PC-3 (cell line): ENCODE data around the gene ANKS1A. TPM values are rescaled to one million over a fixed set of nuclear protein-coding genes. Genes with fewer than 3 reads are reported as not detected.

Experiments
- ATAC-seq: fragments of 200-7000 bp; cut with Tn5 transposase; 2 replicates; pipeline ENCODE4 v1.9.1; 2020; ENCODE audit warnings: mild to moderate bottlenecking, moderate library complexity
- BruUV-seq: library from RNA; stranded (reverse); fragments of 400-500 nt; replicated peaks from 2 replicates; lab custom pipeline; 2021; lab: Mats Ljungman, UMichigan
- CTCF ChIA-PET: fragments of 300-600 bp; sonication (Branson Sonifier 250); formaldehyde crosslinking; loops from one replicate; lab custom pipeline; 2022; ENCODE audit warnings: antibody characterized with exemption; lab: Charles Lee
- POLR2A ChIA-PET: fragments of 300-600 bp; sonication (Branson Sonifier 250); formaldehyde crosslinking; loops from one replicate; lab custom pipeline; 2022; ENCODE audit warnings: antibody characterized with exemption; ENCODE audit not compliant: unreplicated experiment; lab: Charles Lee
- DNase-seq: peaks from one replicate; pipeline ENCODE4 v3.0.0-alpha.2; 2015
- H2AFZ ChIP-seq: fragments of 300-600 bp; sonication (generic); 2 replicates; pipeline ENCODE4 v1.6.0; 2016; ENCODE audit warnings: antibody characterized with exemption, low read length
- H3F3A ChIP-seq: fragments of 300-600 bp; sonication (generic); one replicate; pipeline ENCODE4 v1.6.0; 2017; ENCODE audit warnings: antibody characterized with exemption, low read length, control low read depth, mild to moderate bottlenecking; ENCODE audit not compliant: unreplicated experiment
- H3K27ac ChIP-seq: fragments of 300-600 bp; sonication (generic); 2 replicates; pipeline ENCODE4 v1.5.1; 2016; ENCODE audit warnings: mild to moderate bottlenecking, low read length
- H3K27me3 ChIP-seq: fragments of 300-600 bp; sonication (generic); 2 replicates; pipeline ENCODE4 v1.6.1; 2016; ENCODE audit warnings: low read length, mixed read lengths
- H3K36me3 ChIP-seq: fragments of 300-600 bp; sonication (generic); 2 replicates; pipeline ENCODE4 v1.6.1; 2016; ENCODE audit warnings: low read depth, mixed run types, low read length, mixed read lengths
- H3K4me1 ChIP-seq: fragments of 300-600 bp; sonication (generic); 2 replicates; pipeline ENCODE4 v1.5.1; 2016; ENCODE audit warnings: low read length; ENCODE audit not compliant: insufficient read depth
- H3K4me2 ChIP-seq: fragments of 300-600 bp; sonication (generic); 2 replicates; pipeline ENCODE4 v1.6.0; 2016; ENCODE audit warnings: low read length
- H3K4me3 ChIP-seq: fragments of 300-600 bp; sonication (generic); 2 replicates; pipeline ENCODE4 v1.5.1; 2016; ENCODE audit warnings: mild to moderate bottlenecking, low read length, mixed read lengths
- H3K79me2 ChIP-seq: fragments of 300-600 bp; sonication (generic); 2 replicates; pipeline ENCODE4 v1.6.1; 2017; ENCODE audit warnings: low read length, mixed read lengths
- H3K9ac ChIP-seq: fragments of 300-600 bp; sonication (generic); 2 replicates; pipeline ENCODE4 v1.6.0; 2016; ENCODE audit warnings: mild to moderate bottlenecking, low read length
- H3K9me2 ChIP-seq: fragments of 300-600 bp; sonication (generic); replicated peaks from 2 replicates; pipeline ENCODE4 v1.6.1; 2016; ENCODE audit warnings: mixed run types, low read length, mixed read lengths
- H3K9me3 ChIP-seq: fragments of 300-600 bp; sonication (generic); 2 replicates; pipeline ENCODE4 v1.6.1; 2016; ENCODE audit warnings: low read length, mixed read lengths
- H4K20me1 ChIP-seq: fragments of 300-600 bp; sonication (generic); 2 replicates; pipeline ENCODE4 v1.6.1; 2016; ENCODE audit warnings: low read length, mixed read lengths
- CTCF ChIP-seq: fragments of 300-600 bp; sonication (generic); conservative IDR thresholded peaks from 2 replicates; pipeline ENCODE4 v1.5.1; 2017; ENCODE audit warnings: antibody characterized with exemption, low read depth, mild to moderate bottlenecking, low read length
- EZH2 ChIP-seq: fragments of 300-600 bp; sonication (generic); IDR thresholded peaks from one replicate; pipeline ENCODE4 v1.6.1; 2017; ENCODE audit warnings: antibody characterized with exemption, mild to moderate bottlenecking, low read length; ENCODE audit not compliant: unreplicated experiment
- EZH2phosphoT487 ChIP-seq: fragments of 300-600 bp; sonication (generic); IDR thresholded peaks from 2 replicates; pipeline ENCODE4 v1.6.1; 2018; ENCODE audit warnings: mild to moderate bottlenecking, antibody characterized with exemption, low read length, borderline replicate concordance
- intact Hi-C: fragments of 100-400 bp; cut with micrococcal nuclease; formaldehyde crosslinking; loops from 2 replicates; pipeline ENCODE4 v1.9.0; 2023
- total RNA-seq: library from RNA; depleted of rRNA; stranded (reverse); fragments of >200 nt; gene quantifications from 2 replicates; pipeline ENCODE4 v1.2.3, GENCODE V29; 2014

Gene ANKS1A
- total RNA-seq, 1 experiment from 2014 or later: 18.8 TPM

- Histone ChIP-seq H3K27me3 (no peaks in the 10 kb centered on the region), H4K20me1 (no peaks in the 10 kb centered on the region), H3K27ac (no peak overlapping the region), H3K4me1 (no peaks in the 10 kb centered on the region), H2AFZ (no peak overlapping the region), H3K36me3 (no peaks in the 10 kb centered on the region; the same call in 1 of the 2 replicates), H3K9me3 (no peaks in the 10 kb centered on the region), H3K9me2 (no peaks in the 10 kb centered on the region), H3K9ac (no peak overlapping the region), H3K4me2 (no peak overlapping the region), H3K79me2 (no peaks in the 10 kb centered on the region), H3K4me3 (no peak overlapping the region), H3F3A (no peaks in the 10 kb centered on the region)
- TF ChIP-seq EZH2phosphoT487 (no peak), EZH2 (no peak), CTCF (no peak)
- BruUV-seq: no TSS peak
- DNase-seq (no peak), ATAC-seq (no peak)
- CTCF ChIA-PET: no interaction called here
- POLR2A ChIA-PET: no interaction called here
- intact Hi-C loops: no loop called here
These were observed 201.0 kb downstream of the ANKS1A start for GRCh38 chr6:35089935-35090505.

DNA sequence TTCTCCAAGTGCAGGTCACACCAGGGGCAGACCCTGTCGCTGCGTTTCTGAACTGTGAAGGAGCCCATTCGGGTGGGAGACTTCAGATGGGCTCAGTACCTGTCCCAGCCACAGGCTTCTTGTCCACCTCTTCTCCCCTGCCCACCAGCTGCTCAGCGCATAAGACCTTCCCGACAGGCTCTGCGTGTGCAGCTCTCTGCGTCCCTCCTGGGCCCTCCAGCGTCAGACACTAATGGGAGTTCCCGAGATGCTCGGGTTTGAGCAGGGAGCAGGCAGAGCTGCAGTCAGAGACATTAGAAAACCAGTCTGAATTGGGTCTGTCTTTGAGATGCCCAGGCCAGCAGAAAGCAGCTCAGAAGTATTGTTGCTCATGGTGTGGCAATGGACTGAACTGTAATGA, 201.7 kb downstream of the ANKS1A start:
- TF ChIP-seq CTCF (no peak), EZH2 (no peak), EZH2phosphoT487 (no peak)
- H2AFZ ChIP-seq: no peak overlapping the region
- H3F3A ChIP-seq: no peaks in the 10 kb centered on the region
- no peaks in the 10 kb centered on the region for H3K27me3 ChIP-seq
- no peaks in the 10 kb centered on the region for H3K9me3 ChIP-seq
- BruUV-seq: TSS peak; percentile 16
- ChIA-PET POLR2A (no interaction called here), CTCF (interaction anchor here (0.6 kb wide), 1 partner anchor 28 kb away, joined by 5 read pairs; no protein-coding TSS in a partner anchor)
- H3K79me2 ChIP-seq: no peaks in the 10 kb centered on the region
- H4K20me1 ChIP-seq: no peaks in the 10 kb centered on the region
- no peak for DNase-seq
- intact Hi-C loops: no loop called here
- no peaks in the 10 kb centered on the region; the same call in 1 of the 2 replicates for H3K36me3 ChIP-seq
- H3K9ac ChIP-seq: no peak overlapping the region
- H3K27ac ChIP-seq: no peak overlapping the region
- H3K4me2 ChIP-seq: no peak overlapping the region
- no peak for ATAC-seq
- H3K4me3 ChIP-seq: no peak overlapping the region
- no peaks in the 10 kb centered on the region for H3K9me2 ChIP-seq
- H3K4me1 ChIP-seq: peaks cover 1% of the 10 kb centered on the region

- H3K79me2 ChIP-seq: no peaks in the 10 kb centered on the region
- H3K9ac ChIP-seq: no peak overlapping the region
- no peaks in the 10 kb centered on the region for H3F3A ChIP-seq
- no peaks in the 10 kb centered on the region for H3K9me2 ChIP-seq
- no peak overlapping the region for H3K4me2 ChIP-seq
- peaks cover 9% of the 10 kb centered on the region for H3K4me1 ChIP-seq
- ChIA-PET CTCF (no interaction called here), POLR2A (no interaction called here)
- no peak overlapping the region for H3K27ac ChIP-seq
- no peak for ATAC-seq
- no peak for DNase-seq
- H3K36me3 ChIP-seq: no peaks in the 10 kb centered on the region; the same call in 1 of the 2 replicates
- no TSS peak for BruUV-seq
- no peak for TF ChIP-seq CTCF
- TF ChIP-seq EZH2: no peak
- no peak for TF ChIP-seq EZH2phosphoT487
- no peak overlapping the region for H3K4me3 ChIP-seq
- no peaks in the 10 kb centered on the region for H4K20me1 ChIP-seq
- no peak overlapping the region for H2AFZ ChIP-seq
- no peaks in the 10 kb centered on the region for H3K27me3 ChIP-seq
- H3K9me3 ChIP-seq: no peaks in the 10 kb centered on the region
- intact Hi-C loops: no loop called here
These were observed 202.5 kb downstream of the ANKS1A start for GRCh38 chr6:35091346-35092083.
